Stimulated activated CD4-positive, alpha-beta T cell treated with anti-CD3 and anti-CD28 coated beads, Interleukin-4, amount 100 ng/mL, for 1 hour (primary cell): ENCODE data around the gene LRBA.
"Not testable (repeated sequence)": the region's sequence is repeated elsewhere in the genome, so short reads cannot be mapped to it uniquely, and the experiment has no call there.

Source experiments
- DNase-seq: peaks from one replicate; pipeline ENCODE4 v3.0.0-alpha.2; 2020

LRBA gene

DNA sequence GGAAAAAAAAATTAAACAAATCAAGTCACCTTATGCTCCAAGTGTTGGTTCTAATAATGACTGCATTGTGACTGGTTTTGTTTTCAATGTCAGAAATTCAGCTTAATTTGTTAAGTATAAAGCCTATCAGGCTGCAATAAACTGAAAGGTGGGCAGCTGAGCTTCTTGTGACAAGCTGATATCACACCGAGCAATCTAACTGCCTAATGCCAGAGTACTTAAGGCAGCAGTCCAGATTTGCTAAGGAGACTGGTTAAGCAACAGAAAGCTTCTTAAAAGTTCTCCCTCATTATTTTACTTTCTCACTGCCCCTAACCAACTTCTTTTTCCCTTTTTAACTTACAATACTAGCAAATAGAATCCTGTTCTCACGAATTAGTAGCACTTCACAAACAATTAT, 232.2 kb downstream of the LRBA start:
- no peak for DNase-seq

DNA sequence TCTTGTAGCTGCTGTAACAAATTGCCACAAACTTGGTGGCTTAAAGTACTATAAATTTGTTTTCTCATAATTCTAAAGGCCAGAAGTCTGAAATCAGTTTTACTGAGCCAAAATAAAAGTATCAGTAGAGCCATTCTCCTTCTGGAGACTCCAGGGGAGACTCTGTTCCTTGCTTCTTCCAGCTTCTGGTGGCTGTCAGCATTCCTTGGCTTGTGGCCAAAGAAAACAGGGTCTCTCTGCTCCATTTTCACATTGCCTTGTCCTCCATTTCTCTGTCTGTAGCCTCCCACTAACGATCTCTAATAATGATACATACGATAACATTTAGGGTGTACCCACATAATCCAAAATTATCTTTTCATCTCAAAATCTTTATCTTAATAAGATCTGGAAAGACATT, 232.8 kb downstream of the LRBA start:
- DNase-seq, result no peak

DNA sequence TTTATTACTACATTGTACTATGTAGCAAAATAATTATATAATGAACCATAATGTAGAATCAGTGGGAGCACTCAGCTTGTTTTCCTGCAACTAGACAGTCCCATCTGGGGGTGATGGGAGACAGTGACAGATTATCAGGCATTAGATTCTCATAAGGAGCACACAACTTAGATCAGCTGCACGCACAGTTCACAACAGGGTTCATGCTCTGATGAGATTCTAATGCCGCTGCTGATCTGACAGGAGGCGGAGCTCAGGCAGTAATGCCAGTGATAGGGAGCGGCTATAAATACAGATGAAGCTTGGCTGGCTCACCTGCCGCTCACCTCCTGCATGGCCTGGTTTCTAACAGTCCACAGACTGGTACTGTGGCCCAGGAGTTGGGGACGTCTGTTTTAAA, 233.9 kb downstream of the LRBA start:
- DNase-seq, result no peak

DNA sequence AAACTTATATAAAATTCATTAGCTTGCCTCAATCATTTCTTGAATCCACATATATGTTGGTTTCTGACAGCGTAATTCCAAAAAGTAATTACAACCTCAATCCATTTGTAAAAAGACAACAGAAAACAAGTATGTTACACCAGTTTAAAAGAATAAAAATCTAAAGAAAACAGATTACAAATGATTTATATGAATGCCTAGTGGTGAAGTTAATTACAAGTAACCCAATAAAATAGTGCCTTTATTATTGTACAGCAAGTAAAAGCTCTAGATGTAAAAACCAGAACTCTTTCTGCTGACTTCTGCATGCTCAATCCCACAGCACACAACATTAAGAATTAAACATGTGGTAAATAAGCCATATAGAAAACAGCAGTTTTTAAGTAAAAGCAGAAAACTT, 235.4 kb downstream of the LRBA start:
- no peak for DNase-seq

DNA sequence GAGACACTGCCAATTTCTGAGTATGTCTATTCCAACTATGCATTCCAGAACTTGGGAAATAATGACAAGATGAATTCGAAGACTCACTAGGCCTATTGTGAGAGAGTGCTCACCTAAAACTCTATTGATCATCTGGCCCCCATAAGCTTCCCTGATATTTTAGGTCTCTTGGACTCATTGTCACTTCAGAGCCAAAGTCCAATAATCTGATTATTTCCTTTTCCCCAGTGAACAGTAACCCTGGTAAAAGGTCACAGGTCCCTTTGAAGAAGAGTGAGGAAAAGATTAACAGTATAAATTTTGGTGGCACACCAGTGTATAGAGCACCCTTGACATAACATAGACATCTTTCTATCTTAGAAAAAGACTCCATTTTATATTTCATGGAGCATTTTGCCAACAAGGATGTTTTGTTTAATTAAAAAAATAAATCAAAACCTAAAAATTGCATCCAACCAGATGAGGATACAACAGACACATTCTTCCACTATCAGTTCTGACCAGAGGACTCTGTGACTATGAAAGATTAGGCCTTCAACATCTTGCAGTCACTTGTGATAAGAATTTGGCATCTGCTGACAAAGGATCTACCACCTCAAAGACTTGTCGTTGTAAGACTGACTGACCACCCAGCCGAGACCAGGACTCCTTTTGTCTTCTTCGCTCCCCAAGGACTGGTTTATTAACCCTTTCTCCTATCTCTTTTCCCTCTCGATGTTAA, 241.2 kb downstream of the LRBA start:
- no peak for DNase-seq

DNA sequence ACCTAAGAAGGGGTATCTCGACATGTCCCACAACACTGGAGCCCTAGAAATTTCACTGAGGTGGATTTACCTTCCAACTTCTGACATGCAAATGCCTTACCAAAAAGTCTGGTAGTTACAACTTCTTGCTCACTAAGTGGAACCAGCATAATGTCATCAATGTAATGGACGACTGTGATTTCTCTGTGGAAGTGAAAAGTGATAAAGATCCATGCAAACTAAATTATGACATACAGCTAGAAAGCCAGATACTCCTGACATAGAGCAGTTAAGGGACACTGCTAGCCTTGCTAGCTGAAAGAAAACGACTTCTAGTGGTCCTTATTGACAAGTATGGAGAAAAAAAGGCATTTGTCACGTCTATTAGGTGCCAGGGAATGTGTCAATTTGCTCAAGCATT, 242.1 kb downstream of the LRBA start:
- no peak for DNase-seq

DNA sequence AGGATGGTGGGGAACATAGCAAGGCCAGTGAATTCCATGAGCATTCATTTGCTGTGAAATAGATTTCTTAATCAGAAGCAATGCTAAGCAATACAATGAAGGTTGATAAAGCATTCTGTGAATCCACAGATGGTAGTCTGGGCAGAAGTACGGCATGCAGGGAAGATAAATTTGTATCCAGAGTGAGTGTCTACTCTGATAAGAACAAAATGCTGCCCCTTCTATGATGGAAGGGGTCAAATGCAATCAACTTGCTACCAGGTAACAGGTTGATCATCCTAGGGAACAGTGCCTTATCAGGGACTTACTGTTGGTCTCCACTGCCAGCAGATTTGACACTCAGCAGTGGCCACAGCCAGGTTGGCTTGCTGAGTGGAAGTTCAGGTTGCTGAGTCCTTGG, 243.7 kb downstream of the LRBA start:
- no peak for DNase-seq

DNA sequence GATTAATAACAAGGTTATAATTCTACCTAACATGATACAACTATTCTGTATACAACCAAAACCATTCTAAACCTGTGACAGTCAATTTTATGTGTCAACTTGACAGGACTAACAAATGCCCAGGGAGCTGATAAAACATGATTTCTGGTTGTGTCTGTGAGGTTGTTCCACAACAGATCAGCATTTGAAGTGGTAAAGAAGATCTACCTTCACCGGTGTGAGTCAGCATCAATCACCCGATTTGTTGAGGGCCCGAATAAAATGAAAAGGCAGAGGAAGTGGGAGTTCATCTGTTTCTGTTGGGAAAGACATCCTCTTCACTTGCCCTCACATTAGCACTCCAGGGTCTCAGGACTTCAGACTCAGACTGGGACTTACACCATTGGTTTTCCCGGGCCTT, 245.2 kb downstream of the LRBA start:
- no peak for DNase-seq

DNA sequence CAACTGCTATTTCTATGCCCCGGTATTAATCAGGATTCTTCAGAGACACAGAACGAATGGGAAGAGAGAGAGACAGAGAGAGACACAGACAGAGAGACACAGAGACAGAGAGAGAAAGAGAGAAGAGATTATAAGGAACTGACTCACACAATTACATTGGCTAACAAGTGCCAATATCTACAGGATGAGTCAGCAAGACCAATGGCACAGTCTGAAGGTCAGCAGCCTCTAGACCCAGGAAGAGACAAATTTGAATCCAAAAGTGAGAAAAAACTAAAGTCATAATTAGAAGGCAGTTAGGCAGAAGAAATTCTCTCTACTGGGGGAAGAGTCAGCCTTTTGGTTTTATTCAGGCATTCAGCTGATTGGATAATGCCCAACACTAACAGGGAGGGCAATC, 245.8 kb downstream of the LRBA start:
- no peak for DNase-seq

DNA sequence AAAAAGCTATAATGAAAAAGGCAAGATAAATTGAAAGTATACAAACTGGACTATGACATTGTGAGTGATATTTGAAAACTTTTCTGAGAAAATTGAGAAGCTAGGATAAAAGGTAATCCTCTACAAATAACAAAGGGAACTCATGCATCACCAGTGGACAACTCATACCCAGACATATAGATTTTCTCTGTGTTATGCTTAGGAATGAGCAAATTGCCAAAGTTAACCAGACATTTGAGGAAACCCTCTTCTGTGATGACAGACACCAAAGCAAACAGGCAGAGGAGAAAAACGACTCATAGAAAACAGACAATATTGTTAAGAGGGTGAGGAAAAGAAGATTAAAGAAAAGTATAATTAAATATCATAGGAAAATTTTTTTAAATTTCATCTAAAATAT, 246.6 kb downstream of the LRBA start:
- no peak for DNase-seq

DNA sequence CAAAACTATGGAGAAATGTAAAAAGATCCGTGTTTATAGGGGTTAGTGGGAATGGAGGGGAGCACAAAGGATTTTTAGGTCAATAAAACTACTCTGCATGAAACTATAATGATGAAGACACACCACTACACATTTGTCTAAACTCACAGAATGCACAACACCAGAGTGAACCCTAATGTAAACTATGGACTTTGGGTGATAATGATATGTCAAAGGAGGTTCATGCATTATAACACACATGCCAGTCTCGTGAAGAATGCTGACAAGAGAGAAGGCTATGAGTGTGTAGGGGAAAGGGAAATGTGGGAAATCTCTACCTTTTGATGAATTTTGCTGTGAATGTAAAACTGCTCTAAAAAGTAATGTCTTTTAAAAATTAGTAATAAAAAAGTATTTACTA, 249.9 kb downstream of the LRBA start:
- DNase-seq, result no peak

DNA sequence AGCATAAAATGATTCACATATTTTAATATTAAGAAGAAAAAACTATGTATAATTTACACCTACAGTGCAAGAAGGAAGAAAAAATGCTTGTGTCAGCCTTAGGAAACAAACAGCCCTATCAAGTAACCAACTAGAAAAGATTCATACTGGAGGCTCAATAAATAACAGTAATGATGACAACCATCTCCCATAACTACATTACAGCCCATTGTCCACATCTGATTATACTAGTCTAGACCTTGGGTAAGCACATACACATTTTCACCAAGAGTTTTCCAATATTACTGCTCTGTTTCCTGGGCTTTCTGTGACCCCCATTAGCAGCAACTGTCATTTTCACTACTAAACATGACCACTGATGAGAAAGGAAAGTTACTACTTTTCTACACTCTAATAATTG, 263.4 kb downstream of the LRBA start:
- DNase-seq, result no peak

DNA sequence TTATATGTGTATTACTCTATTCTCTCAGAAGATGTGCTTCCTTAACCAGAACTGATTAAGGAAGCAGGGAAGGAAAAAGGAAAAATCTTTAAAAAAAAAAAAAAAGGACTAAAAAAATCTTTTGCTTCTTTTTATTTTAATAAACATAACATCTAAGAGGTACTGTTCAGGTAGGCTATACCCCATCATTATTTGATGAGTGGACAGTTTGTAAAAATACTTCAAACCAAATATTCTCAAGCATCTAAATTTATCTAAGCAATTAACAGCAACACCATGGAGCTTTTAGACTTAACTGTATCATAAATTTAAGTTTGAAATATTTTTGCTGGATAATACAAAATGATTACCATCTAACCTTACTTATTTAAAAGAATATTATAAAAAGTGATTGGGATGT, 264.3 kb downstream of the LRBA start:
- no peak for DNase-seq

DNA sequence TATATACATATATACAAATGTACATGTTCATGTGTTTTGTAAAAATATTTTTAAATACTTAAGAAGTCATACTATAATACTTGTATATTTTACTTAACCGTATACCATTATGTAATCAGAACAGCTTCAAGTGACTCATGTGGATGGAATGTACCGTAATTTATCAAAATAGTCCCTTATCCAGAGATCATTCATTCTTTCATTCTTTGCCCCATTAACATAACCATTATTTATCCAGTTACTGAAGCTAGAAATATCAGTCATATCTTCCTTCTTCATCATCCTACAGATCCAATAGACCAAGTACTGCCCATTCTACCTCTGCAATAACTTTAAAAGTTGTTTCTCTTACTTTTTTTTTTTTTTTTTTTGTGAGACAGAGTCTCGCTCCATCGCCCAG, 268.9 kb downstream of the LRBA start:
- no peak for DNase-seq

DNA sequence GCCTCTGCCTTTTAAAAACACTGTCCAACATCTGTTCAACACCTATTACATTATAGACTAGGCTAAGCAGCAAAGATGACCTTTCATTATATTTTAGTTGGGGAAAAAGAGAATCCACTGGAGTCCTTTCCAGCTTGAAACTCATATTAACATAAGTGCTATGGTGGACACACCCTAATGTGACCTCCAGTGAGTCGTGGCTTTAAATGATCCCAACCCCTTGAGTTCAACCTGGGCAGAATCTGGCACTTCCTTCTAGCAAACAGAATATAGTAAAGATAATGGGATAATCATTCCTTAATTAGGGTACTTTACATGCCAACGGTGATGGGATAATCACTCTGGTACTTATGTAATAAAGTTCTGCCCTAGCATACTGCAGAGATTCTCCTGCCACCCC, 270.5 kb downstream of the LRBA start:
- no peak for DNase-seq

DNA sequence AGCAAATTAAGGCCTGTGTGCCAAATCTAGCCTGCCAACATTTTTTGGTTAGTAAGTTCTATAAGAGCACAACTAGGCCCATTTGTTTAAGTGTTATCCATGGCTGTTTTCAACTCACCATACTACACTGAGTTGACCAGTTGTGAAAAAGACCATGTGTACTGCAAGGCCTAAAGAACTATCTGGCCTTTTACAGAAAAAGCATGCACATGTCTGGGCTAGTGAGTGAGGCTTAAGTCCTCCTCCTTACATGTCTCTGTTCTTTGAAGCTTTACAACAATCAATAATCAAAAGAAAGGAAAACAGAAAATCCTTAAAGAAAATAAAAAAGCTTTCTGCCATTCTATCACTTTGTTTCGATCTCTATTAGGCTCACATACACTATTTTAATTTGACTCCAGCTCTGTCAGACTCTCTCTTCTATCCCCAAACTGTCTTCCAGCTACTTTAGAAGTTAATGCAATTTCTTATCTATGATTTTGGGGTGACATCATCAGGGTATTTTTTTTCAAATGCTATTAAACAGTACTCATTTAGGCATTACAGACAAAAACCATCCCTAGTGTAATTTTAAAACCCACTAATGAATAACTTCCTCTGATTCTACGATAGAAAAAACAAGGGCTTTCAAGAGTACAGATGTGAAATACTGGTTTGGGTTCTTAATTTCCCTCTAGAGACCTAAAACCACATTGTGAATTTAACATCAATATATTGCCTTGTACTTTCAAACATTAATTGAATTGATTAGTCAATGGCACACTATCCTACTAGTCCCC, 271.3 kb downstream of the LRBA start:
- no peak for DNase-seq

DNA sequence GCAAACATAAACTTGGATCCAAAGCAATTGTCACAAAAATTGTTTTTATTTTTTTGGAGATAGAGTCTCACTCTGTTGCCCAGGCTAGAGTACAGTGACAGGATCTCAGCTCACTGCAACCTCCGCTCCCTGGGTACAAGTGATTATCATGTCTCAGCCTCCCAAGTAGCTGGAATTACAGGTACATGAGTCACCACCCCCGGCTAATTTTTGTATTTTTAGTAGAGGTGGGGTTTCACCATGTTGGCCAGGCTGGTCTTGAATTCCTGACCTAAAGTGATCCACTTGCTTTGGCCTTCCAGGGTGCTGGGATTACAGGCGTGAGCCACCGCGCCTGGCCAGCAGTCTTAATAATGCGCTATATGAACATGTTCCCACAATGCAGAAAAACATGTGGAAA, 272.2 kb downstream of the LRBA start:
- DNase-seq, result not testable (repeated sequence)

DNA sequence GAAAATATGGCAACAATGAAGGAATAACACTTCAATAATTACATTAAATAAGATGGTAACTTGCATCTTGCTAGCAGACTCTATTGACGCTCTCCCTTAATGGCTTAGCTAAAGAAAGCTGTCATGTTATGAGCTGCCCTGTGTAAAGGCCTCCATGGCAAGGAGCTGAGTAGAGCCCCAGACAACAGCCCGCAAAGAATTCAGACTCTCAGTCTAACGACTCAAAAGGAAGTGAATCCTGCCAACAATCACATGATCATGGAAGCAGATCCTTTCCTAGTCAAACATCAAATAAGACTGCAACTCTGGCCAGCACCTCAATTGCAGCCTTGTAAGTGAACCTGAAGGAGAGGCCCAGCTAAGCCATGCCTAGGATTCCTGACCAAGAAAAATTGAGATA, 275.5 kb downstream of the LRBA start:
- no peak for DNase-seq

DNA sequence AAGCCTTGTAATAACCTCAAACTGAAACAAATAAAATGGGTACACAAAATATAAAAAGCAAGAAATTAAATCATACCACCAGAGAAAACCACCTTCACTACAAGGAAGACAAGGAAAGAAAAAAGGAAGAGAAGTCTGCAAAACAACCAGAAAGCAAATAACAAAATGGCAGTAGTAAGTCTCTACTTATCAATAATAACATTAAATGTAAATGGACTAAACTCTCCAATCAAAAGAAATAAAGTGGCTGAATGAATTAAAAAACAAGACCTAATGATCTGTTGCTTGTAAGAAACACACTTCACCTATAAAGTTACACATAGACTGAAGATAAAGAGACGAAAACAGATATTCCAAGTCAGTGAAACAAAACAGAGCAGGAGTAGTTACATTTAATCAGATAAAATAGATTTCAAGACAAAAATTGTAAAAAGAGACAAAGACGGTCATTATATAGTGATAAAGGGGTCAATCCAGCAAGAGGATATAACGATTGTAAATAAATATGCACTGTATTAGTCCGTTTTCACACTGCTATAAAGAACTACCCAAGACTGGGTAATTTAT, 289.0 kb downstream of the LRBA start:
- DNase-seq, result no peak

DNA sequence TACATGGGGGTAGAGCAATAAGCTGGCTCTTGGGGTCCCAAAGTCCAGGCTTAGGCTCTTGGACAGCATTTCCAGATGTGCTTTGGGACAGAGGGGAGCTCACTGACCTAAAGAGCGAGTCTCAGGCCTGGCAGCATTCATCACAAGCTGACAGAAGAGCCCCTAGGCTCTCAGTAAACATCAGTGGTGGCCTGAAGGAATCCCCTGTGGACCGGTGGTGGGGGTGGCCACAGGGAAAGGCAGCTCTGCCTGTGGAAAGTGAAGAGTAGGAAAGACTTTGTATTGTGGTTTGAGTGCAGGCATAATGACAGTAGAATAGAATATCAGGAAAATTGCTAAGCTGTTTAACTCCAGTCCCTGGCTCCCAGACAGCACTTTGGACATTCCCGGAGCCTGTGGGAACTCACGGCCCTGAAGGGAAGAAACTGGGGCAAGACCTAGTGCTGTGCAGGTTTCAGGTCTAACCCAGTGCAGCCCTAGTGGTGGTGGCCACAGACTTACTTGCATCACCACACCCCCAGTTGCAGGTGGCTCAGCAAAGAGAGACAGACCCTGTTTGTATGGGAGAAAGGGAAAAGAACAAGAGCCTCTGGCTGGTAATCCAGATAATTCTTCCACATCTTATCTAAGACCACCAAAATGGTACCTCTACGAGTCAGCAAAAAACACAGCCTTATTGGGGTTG, 291.2 kb downstream of the LRBA start:
- no peak for DNase-seq

DNA sequence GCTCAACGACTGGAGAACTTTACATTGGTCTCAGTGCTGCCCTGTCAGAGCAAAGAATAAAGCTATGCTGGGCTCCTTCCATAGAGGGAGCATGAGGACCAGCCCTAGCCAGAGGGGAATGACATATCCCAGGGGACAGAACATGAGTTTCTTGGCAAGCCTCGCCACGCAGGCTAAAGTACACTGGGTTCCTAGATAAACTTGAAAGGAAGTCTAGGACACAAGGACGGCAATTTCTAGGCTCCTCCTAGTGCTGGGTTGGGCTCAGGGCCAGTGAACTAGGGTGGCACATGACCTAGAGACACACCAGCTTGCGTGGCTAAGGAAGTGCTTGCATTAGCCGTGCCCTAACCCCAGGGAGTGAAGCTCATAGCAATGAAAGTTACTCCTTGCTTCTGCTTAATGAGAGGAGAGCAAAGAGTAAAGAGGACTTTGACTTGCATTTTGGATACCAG, 292.1 kb downstream of the LRBA start:
- DNase-seq, result no peak

DNA sequence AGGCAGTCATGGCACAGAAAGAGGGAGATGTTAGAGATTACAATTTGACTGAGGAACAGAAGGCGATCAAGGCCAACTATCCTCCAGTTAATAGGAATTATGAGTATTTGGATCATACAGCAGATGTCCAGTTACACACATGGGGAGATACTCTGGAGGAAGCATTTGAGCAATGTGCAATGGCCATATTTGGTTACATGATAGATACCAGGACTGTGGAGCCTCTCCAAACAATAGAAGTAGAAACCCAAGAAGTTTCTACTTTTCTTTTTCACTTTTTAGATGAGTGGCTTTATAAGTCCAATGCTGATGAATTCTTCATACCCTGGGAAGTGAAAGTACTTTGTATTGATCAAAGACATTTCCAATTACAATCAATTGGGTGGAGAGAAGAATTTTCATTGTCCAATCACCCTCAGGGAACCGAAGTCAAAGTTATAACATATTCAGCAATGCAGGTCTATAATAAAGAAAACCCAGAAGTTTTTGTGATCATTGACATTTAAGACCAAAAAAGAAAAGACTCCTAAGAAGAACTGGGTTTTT, 294.0 kb downstream of the LRBA start:
- no peak for DNase-seq

DNA sequence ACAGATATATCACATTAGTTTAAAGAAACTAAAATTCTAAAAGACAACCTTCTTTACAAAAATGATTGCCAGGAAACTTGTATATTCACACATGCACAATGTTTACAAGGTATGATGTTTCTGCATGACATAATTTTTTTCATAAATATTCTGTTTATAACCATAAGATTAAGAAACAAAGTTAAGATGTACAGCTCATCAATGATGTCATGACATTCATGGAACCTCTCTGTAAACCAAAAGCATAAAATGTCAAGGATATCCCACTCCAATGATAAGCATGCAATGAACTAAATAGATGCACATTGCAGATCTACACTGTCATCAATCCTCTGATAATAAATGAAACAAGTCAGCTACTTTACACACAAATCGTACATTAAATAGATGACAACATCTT, 297.1 kb downstream of the LRBA start:
- no peak for DNase-seq
